Measurements from ENCODE around the gene TPCN1.

TPCN1 gene

DNA sequence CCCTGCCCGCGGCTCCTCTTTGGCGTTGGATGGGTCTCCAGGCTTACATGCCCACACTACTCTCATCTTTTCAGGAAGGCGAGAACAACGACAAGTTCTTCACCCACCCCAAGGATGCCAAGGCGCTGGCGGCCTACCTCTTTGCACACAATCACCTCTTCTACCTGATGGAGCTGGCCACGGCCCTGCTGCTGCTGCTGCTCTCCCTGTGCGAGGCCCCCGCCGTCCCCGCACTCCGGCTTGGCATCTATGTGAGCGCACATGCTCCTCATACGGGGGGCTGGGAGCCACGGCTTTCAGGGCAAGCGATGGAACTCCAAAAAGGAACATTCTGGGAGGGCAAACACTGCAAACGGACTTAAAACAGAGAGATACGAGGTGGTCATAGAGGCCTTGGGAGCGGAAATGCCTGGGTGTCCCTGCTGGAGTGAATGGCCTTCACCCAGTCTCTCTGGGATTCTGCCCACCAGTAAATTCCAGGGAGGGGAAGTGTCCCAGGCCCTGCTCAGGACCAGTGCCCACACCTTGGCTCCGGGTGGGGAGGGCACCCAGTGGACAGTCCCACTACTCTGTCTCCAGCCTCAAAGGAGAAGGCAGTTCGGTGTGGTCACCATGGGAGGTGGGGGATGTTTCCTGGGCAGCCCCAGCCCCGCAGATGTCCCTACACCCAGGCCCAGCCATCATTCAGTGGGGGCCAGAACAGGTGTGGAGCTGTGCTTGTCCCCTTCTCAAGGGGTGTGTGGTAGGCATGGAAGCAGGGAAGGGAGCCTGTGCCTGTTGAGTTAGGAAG lies 45.0 kb downstream of the TPCN1 start:
- DNase-seq: no peak

DNA sequence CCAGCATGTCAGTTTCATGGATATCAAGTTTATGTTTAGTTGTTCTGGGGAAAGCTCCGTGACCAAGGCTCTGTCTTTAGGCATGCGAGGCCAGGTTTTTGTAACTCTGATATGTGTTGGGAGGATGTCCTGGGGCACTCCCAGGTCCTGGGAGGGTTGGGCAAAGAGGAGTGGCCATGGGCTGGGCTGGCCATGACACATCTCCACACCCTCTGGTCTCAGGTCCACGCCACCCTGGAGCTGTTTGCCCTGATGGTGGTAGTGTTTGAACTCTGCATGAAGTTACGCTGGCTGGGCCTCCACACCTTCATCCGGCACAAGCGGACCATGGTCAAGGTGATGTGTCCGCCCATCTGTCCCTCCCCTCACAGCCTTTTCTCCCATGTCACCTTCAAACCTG lies 46.4 kb downstream of the TPCN1 start:
- no peak for DNase-seq

DNA sequence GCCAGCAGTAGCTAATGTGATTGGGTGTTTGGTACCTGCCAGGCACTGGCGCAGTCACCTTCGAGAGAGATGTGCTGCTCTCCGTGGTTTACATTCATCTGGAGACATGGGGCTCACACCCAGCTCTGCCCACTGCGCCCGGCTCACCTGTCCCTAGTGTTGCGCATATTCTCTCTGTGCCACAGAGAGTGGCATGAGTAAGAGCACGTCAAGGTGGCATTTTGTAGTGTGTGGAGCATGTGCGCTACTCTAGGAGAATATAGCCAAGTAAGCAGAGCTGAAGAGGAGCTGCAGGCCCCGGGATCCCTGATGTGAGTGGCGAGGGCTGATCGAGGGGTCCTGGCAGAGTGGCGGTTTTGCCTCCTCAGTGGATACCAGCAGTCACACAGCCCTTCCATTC lies 46.9 kb downstream of the TPCN1 start:
- DNase-seq: no peak

DNA sequence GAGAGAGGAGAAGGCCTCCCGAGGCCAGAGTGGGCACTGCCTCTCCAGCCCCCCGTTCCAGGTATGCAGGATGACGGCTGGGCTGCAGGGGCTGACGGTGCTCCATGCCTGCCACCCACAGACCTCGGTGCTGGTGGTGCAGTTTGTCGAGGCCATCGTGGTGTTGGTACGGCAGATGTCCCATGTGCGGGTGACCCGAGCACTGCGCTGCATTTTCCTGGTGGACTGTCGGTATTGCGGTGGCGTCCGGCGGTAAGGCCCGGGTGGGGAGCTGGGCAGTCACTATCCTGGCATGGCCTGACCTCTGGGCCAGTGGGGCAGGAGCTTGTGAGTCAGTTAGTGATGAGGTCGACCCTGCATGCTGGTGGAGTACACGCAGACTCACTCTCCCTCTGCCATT lies 47.4 kb downstream of the TPCN1 start:
- no peak for DNase-seq

DNA sequence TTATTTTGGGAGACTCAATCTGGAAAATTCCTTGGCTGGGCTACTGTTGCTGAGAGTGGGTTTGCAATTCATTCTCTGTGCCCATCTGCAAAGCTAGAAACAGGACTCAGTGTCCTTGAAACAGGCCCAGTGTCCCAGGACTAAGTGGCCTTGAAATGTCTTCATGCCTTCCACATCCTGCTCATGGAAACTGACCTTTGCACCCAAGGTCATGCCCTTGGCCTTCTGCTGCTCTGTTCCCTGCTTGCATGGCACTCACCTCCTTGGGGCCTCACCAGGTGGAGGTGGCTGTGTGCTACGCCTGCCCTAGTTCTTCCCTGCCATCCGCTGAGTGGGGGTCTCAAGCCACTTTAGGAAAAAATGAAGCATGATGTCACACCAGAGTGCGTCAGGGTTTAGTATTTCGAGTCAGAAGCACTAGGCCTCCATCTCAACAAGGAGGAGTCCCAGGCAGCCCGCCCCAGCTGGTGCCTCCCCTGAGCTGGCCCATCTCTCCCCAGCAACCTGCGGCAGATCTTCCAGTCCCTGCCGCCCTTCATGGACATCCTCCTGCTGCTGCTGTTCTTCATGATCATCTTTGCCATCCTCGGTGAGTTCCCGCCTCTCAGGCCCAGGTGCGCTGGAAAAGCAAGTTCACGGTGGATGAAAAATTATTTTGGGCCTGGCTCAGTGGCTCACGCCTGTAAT lies 48.1 kb downstream of the TPCN1 start:
- no peak for DNase-seq

DNA sequence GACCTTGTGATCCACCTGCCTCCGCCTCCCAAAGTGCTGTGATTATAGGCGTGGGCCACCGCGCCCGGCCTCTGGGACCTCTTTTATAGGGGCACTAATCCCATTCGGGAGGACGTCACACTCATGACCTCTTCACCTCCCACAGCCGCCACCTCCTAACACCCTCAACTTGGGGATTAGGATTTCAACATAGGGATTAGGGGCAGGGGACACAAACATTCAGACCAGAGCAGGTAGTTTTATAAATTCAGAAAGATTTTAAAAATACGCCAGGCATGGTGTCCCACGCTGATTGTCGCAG lies 49.4 kb downstream of the TPCN1 start:
- DNase-seq: no peak

DNA sequence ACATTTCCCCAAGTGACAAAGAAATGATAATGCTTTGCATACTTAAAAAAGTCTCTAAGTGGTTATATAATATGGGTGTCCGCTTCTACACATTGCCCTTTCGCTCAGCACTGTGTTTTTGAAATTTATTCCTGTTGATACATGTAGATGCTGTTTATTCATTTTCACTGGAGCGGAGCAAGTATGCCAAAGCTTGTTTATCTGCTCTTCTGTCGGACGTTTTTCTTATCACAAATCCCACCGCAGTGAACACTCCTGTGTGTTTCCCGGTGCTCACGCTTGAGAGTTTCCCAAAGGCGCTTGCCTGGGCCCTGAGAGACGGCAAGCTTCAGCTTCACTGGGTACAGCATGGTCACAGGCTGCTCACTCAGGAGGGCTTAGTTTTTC lies 50.2 kb downstream of the TPCN1 start:
- no peak for DNase-seq

DNA sequence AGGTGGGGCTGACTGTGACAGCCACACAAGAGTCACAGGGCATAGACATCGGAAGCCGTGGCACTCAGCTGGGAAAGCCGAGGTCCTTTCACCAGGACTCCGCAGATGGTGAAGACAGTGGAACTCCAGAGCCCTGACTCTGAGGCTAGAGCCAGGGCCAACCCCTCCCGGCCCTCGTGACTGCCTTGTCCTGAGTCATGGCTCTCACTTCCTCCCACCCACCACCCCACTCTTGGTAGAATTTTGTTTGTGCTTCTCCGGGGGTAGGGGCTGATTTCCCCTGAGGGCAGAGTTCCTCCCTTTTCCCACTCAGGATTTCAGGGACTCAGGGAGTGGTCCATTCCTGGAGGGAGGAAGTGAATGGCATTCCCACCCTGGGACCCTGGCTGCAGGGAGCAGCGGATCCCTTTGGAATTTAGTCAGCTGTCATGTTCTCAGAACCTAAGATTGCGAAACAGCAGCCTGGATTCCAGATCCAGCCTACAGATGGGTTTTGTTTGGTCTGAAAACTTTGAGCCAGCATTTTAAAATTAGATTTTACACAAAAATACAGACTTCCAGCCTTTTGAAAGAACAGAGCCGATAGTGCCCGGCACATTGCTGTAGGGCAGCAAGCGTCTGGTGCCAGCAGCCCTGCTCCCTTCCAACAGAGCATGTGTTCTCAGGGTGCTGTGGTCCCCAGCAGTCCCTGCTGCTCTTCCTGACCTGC lies 50.7 kb downstream of the TPCN1 start:
- no peak for DNase-seq

DNA sequence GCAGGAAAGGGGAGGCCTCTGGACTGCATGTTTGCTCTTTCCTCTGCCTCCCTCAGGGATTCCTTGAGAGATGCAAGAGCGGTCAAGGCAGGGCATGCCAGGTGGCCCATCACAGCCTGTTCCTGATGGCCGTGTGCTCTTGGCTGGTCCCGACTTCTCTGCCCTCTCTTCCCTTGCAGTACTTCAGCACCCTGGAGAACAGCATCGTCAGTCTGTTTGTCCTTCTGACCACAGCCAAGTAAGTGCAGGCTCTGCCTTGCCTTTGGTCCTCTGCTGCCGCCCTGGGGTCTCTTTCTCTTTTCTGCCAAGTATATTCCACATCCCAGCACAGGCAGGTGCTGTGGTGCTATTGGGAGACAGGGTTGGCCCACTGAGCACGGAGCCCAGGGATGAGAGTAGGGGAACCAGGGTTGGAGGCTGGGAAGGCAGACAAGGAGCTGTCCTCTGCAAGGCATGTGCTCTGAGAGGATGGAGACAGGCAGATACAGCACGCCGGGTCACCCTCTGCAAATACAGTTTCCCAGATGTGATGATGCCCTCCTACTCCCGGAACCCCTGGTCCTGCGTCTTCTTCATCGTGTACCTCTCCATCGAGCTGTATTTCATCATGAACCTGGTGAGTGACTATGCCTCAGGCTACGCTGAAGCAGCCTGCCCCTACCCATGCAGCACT lies 51.9 kb downstream of the TPCN1 start:
- DNase-seq: no peak

DNA sequence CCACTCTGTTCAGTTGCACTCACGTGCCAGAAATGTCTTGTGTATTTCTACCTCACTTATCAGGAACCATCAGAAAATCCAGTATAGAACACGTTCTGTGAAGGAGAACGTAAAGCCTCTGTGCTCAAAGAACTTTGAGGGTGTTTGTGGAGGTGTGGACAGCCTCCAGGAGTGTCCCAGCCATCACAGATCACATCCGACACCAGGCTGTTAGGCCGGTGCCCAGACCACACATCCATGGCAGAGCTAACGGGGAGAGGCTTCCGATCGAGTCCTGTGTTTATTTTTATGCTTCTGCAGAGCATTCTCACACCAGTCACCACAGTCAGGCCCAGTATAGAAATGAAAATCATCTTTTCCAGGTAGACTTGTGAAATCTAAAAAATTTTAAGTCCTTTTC lies 53.6 kb downstream of the TPCN1 start:
- no peak for DNase-seq

DNA sequence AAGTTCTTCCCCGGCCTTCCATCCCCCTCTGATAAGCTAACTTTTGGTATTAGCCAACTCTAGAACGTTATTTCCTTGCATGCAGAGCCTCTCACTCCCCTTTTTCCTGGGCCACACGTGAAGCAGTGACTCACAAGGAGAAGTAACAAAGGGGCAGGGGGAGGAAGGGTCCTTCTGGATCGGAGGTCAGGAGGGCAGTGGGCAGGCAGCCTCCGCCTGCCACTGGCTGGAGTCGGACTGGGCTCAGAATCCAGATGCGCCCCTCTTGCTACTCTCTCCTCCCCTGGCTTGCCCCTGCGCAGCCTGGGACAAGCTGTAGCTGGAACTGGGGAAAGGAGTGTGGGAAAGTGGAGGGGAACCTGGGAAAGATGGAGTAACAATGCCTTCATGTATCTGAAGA lies 55.0 kb downstream of the TPCN1 start:
- no peak for DNase-seq

DNA sequence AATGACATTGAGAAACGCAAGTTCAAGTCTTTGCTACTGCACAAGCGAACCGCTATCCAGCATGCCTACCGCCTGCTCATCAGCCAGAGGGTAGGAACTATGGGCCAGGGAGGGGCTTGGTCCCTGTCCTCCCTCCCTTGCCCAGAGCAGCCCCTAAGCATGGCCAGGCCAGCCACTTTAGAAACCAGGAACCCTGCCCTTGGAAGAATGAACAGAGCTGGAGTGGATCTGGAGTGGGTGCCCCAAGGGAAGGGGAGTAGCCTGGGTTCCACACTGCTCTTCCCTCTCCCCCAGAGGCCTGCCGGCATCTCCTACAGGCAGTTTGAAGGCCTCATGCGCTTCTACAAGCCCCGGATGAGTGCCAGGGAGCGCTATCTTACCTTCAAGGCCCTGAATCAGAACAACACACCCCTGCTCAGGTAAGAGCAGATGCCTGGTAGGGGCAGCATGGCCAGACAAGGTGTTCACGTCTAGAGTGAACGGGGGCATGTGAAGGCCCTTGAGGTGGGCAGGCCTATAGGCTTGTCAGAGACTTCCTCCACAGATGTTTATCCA lies 55.8 kb downstream of the TPCN1 start:
- no peak for DNase-seq

DNA sequence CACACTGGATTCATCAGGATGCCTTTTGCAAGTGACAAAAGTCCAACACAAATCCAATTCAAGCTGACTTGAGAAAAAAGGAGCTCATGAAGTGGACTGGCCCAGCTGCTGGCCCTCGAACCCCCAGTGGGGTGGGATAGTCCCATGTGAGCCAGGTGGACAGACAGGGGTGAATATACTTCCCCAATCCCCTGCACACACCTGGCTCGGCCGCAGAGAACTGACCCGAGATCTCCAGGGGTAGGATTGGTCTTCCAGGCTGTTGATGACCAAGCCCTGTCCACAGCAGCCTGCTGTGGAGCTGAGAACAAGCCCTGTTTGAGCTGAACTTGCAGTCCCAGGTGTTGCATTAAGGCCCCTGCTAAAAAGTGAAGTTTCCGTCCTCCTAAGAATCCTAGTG lies 56.2 kb downstream of the TPCN1 start:
- DNase-seq: no peak

DNA sequence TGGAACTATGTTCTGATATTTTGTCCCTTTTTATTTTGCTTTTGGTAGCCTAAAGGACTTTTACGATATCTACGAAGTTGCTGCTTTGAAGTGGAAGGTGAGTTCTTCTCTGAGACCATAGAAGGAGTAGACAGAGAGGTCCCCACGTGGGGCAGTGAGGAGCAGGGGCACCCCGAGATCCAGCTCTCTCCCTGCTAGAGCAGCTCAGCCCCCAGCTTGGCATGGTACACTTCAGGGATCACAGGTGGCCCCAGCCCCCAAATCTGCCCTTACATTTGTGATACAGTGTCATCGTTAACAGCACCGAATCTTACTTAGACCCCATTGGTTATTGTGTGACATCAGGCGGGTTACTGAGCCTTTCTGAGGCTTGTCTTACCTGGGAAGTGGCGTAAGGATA lies 56.9 kb downstream of the TPCN1 start:
- no peak for DNase-seq

DNA sequence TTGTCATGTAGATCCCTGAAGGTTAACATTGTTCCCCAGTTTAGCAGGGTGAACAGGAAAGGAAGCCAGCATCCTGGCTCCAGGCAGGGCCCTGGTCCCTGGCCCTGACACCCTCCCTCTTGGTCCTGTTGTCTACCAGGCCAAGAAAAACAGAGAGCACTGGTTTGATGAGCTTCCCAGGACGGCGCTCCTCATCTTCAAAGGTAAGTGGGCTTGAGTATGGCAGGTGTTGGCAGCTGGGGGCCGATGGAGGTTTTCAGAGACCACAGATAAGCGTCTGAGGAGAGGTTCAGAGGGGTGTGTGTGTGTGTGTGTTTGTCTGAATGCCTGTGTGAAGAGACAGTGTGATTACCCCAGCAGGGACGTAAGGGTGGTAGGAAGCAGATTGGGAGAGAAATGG lies 57.4 kb downstream of the TPCN1 start:
- no peak for DNase-seq

DNA sequence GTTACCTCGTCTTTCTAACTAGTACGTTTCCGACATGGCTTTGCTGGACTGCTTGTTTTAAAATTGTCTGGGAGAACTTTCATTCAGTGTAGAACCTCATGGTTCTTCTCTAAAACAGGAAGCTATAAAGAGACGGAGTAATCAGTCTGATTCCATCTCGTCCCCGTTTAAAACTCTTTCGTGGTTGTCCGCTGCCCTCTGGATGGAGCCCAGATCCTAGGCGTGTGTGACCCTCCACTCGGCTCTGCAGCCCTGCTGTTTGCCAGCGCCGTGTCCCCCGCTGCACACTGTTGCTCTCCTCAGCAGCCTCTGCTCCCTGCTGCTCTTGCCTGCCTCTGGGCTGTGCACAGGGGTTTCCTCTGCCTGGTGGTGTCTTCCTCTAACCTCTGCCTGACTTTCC lies 63.5 kb downstream of the TPCN1 start:
- no peak for DNase-seq

DNA sequence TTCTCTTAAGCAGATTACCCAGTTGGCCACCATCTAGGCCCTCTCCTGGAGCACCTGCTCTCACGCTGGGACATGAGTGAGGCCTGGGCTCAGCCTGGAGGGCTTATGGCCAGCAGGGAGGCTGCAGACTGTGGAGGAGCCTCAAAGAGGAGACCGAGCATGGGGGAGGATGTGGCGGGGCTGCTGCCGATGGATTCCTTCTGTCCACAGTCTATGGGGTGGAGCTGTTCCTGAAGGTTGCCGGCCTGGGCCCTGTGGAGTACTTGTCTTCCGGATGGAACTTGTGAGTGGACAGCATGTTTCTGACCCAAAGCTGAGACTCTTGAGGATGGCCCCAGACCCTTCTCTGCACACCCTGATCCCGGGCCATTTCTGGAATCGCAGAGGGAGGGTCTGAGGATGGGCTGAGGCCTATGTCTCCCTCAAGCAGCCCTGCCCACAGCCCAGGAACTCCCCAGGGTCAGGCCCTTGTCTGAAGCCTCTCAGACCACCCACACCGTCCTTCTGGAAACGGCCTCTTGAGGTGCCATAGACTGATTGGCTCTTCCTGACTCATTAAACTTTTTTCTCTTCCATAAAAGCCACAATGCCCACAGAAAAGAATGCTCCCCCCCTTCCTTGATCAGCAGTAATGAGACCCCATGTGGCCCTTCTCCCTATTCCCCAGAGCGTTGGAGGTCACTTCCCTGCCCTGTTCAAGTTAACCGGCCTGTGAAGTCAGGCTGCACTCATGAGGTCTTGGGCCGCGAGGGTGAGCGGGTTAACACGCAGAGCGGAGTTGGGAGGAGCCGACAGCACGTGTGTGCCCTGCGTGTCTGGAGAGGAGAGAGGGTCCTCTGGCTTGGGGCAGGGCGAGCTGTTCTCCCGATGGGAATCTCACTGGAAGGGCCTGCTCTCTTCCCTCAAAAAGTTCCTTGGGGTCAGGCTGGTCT lies 64.7 kb downstream of the TPCN1 start:
- DNase-seq: no peak

DNA sequence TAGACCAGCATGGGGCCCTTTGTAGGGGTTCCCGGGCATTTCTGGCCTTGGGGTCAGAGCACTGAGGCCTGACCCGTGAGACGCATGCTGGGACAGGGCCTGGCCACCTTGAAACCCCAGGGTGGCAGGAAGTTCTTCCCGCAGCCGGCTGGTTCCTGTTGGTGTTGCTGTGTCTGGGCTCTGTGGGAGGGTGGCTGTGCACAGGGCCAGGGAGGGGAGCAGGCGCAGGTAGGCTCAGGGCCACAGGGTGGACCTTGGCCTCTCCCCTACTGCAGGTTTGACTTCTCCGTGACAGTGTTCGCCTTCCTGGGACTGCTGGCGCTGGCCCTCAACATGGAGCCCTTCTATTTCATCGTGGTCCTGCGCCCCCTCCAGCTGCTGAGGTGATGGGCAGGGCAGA lies 65.4 kb downstream of the TPCN1 start:
- no peak for DNase-seq

DNA sequence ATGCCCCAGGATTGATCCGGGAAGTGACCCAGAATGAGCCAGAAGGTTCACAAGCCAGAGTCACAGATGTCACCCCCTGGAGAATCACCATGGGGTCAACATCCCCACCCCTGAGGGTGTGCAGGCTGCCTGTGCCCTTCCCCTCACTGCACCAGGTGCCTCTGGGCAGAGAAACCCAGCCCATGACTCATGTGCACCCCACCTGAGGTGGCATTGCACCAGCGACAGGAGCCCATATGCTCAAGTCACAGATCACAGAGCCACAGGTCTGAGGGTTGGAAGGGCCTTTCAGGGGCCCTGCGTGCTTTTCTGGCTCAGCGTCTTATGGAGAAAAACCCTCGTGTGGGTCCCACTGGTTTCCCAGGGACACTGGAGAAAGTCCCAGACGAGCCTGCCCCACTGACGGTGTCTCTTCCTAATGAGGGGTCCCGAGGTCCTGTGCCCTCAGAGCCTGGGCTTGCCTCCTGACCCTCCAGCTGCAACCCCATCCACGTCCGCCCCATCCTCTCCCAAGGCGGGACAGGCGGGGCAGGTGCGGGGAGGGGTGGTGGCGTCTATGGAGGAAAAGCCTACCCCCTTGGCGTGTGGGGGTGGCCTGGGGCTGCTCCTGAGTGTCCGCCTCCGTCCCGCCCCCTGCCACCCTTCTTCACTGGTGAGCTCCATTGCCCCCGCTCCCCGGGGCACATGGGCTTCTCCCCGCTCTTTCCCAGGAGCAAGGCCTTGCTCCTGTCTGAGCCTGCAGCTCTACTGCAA lies 66.1 kb downstream of the TPCN1 start:
- no peak for DNase-seq

DNA sequence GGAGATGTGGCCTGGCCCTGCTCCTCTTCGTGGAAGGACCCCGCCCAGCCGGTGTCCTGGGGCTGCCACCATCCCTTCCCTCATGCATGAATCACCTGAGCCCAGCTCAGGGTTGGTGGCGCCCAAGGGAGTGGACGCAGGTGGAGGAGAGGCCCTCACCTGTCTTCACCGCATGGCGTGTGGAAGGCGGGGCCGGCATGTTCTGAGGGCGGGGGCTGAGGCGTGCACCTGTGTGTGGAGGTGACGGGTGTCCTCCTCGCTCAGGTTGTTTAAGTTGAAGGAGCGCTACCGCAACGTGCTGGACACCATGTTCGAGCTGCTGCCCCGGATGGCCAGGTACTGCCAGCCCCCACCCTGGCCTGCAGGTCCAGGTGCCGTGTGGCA lies 66.6 kb downstream of the TPCN1 start:
- DNase-seq: no peak

DNA sequence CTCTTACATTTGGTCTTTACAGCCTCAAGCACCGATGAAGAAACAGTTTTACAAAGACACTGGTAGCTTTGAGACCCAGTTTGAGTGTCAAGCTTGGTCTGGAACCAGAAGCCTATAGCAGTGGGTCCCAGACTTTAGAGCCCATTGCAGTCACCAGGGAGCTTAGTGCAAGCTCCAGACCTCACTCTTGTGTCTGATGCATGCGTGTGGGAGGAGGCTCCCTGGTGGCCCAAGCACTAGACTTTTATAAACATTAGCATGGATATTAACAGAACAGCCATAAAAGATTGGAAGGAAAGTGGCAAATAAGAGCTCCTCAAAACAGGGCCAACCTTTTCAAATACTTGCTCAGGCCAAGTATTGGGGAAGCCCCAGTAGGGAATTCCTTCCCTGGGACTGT lies 68.1 kb downstream of the TPCN1 start:
- no peak for DNase-seq

DNA sequence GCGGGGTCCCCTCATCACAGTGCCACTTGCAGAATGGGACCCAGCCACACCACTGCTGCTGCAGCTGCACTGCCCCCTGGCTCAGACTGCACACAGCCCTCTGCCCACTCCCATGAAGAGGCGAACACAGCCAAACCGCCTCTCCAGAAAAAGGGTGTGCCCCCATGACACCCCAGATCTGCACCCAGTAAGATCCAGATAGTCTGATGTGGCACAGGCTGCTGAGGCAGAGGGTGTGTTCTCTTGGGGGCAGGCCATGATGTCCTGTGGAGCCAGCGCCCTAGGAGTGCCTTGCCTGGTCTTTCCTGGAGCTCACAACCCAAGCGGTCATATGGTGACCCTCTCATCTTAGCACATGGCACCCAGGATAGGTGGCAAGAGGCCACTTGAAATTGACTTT lies 69.2 kb downstream of the TPCN1 start:
- no peak for DNase-seq

Measured in NCI-H146 (cell line).